MV-4-11 (cell line): ENCODE results near the gene GAL.
A peak's percentile ranks its signal among the peaks of the same experiment; 100 is the strongest.

Experiments
- DNase-seq: peaks from one replicate; lab custom pipeline; 2025; lab: John Stamatoyannopoulos, UW

Gene GAL

GRCh38 chr11:68682531-68682961 is 1.8 kb upstream of the GAL start:
- DNase-seq: no peak

DNA sequence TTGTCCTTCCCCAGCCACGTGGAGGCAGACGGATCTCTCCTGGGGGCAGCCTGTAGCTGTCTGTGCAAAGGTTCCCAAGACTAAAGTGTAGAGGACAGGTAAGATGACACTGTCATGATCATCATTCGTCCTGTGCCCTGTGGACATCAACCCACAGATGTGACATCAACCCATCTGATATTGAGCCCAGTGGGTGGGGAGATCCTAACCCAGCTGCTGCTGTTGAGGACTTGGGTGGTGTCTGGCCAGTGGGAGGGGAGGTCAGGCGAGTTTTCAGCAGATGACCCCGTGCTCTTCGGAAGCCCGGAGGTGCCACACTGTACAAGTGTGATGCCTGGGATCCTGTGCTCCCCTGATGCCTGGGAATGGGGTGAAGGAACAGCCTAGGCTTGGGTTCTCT is 1.2 kb upstream of the GAL start:
- no peak for DNase-seq

GRCh38 chr11:68683536-68684384 is 584 bp upstream of the GAL start:
- DNase-seq: no peak

DNA sequence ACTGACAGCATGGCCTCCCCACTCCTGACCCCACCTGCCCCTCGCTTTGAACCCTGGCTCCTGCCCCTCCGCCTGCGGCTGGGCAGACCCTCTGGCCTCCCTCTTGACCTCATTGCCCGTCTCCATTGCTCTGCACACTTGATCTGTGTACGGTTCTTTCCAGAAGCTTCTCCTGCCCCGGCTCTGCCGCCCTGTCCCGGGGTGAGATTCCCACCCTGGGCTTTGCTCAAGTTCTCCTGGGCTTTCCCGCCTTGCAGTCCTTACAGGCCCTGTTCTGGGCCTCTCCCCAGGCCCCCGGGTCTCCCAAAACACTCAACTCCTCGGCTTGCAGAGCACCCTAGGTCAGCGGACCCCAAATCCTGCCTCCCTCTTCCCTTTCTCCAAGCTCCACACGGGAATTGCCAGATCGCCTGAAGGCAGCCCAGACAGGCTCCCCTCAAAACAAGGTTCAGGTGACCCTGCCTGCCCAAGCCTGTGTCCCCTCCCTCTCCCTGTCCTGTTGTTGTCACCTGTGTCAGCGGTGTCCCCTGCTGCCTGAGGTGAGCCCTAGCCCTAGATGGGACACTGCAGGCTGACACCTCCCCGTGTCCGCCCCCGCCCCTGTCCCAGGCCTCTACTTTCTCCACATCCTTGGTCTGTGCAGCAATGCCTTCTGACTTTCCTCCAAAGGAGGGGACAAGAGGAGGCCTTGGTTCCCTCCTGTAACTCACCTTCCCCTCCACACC is 1.5 kb downstream of the GAL start:
- no peak for DNase-seq

DNA sequence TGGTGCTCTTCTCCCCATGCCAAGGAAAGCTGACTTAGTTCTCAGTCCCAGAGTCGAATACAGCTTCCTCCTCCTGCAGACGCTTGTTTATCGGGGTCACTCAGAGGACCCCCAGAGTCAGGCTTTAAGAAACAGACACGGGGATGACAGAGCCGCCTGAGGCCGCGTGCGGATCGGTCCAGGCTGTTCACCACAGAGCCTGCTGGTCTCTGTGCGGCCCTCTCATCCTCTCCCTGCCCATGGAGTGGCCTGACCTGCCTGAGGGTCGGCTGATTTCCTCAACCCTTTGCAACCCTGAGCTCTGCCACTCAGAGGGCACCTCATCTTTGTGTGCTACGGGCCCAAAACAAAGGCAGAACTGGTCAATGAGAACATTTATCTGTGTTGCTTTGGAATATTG is 2.1 kb downstream of the GAL start:
- DNase-seq: no peak

DNA sequence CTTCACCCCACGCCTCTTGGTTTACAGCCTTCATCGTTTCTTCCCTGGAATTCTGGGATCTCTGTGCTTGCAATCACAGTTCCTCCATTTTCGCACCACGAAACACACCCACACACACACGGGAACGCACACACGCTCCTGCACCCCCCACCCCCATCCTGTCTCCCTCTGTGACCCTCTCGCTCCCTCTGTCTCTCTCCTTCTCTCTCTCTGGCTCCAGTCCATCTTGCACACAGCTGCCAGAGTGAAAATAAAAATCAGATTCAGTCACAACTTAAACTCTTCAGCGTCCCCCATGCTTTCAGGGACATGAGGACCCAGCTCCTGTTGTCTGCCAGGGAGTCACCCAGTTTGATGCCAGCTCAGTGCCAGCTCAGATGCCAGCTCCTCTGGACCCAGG is 3.0 kb downstream of the GAL start:
- no peak for DNase-seq

GRCh38 chr11:68687986-68688385 is 3.6 kb downstream of the GAL start:
- no peak for DNase-seq

DNA sequence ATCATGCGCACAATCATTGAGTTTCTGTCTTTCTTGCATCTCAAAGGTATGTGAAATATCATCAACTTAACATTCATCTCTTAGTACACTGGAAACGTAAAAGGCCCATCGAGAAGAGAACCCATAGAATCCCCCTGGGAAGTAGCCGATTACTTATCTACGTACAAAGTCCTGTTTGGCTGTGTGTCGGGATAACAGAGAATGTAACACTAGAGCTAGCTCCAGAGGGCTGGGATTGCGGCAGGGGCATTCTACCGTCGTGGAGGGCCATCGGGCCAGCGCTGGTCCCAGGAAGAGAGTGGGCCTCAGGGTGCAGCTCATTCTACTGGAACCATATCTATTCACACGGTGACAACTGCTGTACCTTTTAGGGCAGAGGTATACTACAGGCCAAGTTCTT is 4.5 kb downstream of the GAL start:
- no peak for DNase-seq

DNA sequence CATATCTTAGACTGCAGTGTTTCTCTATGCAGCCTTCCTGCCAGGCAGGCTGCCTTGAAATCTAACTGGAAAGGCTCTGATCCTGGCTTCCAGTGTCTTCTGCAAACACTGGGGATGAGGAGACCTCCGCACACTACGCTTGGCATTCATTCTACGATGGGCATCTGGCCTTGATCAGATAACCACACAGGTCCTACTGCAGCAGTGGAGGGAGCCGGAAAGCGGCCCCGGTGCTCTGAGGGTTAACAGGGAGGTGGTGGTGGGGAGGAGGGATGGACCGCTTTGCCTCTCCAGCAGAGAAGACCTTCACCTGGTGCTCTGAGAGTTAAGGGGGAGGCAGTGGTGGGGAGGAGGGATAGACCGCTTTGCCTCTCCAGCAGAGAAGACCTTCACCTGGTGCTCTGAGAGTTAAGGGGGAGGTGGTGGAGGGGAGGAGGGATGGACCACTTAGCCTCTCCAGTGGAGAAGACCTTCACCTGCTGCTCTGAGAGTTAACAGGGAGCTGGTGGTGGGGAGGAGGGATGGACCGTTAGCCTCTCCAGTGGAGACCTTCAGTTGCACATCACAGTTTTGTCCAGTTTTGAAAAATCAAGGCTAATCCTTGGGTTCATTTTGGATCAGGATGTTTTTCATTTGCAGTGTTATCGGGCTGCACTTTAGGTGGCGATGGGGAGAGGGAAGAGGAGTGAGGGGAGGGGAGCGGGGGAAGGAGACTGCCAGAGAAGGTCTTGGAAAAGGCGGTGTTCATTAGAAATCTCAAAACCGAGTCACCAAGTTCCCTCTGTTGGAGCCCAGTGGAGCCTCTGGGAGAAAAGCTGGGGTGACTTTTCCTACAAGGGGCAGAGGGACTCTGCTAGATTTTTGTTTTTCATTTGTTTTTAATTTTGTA is 5.6 kb downstream of the GAL start:
- no peak for DNase-seq

DNA sequence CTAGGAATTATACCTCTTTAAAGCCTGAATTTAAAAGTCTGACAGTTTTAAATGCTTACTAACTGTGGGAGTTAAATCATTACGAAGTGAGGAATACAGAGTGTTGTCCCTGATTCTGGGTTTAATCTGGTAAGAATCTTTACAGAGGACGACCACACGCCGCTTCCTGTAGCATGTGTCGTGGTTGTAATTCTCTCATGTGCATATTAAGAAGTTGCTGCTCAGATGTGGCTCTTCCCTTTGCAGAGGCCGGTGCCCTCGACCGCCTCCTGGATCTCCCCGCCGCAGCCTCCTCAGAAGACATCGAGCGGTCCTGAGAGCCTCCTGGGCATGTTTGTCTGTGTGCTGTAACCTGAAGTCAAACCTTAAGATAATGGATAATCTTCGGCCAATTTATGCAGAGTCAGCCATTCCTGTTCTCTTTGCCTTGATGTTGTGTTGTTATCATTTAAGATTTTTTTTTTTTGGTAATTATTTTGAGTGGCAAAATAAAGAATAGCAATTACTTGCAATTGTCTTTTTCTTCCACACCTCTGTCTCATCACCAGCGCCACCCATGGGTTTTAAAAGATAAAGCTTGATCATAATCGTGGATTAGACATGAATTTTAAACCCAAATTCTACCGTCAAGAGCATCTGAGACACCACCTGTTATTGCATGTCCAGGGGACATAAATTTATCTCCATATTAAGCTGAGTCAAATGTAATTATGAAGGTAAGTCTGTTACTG is 6.5 kb downstream of the GAL start:
- no peak for DNase-seq

GRCh38 chr11:68691402-68691784 is 7.0 kb downstream of the GAL start:
- DNase-seq: no peak

DNA sequence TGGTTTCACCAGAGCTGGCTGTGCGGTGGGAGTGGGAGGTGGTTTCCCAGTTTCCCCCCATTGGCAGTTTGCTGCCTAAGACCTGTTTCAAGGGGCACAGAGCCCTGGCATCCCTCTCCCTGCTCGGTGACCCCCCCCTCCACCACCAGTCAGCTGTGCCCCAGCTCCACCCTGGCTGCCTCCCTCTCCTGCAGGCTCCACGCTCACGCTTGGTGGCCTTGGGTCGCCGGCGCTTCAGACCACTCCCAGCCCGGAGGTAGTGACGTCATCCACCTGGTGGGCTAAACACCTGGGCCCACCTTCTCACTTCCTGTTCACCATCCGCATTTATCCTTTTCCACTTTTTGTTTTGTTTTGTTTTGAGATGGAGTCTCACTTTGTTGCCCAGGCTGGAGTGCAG is 7.8 kb downstream of the GAL start:
- DNase-seq: no peak

DNA sequence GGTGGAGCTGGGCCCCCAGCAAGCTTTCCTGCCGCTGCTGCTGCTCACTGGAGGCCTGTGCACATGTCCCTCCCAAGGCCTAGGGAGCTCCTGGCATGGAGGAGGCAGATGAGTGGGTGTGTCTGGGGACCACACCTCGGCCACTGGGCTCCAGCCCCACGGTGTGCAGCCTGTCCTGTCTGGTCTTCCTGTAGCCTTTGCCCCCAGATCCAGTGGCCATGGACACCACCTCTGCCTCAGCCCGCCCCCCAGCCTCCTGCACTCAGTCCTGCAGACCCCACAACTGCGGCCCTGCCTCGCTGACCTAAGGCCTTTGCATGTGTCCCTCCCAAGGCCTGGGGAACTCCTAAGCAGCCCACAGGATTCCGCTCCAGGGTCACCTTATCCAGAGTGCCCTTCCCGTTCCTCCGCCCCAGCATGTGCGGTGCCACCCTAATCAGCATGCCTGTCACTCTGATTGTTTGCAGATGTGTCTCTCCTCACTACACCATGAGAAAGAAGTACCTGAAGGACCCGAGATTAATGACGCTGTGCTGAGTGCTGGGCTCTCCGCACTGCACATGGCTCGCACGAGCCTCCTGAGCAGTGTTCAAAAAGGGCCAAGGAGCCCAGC is 8.6 kb downstream of the GAL start:
- no peak for DNase-seq

DNA sequence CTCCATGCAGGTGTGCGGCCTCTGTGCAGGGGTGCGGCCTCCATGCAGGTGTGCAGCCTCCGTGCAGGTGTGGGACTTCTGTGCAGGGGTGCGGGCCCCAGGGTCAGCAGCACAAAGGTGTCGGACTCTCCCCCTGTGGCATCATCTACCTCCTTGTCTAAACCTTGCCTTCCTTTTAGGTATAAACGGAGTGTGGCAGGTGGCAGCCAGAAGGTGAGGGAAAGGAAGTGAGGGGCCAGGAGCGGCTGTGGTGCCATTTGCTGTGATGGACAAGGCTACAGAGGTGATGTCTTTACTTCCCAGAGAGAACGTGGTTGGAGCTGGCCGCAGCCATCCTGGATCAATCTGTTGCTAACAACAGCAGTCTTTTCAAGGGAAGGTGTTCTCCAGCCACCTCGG is 9.1 kb downstream of the GAL start:
- DNase-seq: no peak

DNA sequence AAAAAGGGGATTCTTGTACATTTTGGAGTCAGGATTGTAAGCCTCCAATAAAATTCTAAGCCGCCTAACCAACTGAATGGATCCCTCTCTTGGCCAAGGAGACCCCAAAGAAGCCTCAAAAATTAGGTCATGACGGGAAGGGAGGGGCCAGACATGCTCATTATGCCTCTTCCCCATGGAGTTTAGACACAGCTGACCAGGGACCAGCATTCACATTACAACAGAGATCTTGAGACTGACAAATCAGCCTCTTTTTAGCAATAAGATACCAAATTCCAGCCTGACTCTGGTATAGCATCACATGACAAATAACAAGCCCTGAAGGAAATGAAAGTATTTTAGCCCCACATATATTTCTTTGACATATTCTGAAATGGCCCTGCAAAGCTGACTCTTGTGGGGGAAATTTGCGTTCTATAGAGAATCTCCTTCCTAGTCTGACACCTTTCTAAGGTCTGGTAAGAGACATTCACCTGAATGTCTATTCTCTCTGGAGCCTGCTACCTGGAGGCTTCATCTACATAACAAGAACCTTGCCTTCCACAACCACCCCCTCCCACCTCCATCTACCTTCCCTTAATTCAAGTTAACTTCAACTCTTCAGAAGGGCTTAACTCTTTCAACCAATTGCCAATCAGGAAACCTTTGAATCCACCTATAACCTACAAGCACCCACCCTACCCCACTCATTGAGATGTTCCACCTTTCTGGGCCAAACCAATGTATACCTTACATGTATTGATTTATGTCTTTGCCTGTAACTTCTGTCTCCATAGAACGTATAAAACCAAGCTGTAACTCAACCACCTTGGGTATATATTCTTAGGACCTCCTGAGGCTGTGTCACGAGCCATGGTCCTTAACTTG is 10.3 kb downstream of the GAL start:
- DNase-seq: peak; percentile 16

DNA sequence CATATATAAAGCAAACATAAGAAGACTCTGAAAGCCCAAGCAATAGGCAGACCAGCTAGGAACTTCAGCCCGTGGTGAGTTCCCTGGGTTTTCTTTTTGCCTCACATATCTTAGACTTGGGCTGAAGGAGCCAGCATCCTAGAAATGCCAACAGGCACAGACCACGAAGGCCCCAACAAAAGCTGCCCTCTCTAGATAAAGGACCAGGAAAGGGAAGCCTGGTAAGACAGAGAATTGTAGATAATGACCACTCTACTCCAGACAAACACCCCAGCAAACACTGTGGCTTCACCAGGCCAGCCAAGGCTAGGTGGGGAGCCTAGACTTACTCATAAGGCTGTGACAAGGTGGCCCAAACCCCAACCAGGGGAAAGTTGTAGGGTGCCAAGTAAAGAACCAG is 11.2 kb downstream of the GAL start:
- DNase-seq: no peak

GRCh38 chr11:68698993-68699392 is 14.6 kb downstream of the GAL start:
- no peak for DNase-seq

- DNase-seq: no peak
Measured at GRCh38 chr11:68704887-68705286, 20.5 kb downstream of the GAL start.

DNA sequence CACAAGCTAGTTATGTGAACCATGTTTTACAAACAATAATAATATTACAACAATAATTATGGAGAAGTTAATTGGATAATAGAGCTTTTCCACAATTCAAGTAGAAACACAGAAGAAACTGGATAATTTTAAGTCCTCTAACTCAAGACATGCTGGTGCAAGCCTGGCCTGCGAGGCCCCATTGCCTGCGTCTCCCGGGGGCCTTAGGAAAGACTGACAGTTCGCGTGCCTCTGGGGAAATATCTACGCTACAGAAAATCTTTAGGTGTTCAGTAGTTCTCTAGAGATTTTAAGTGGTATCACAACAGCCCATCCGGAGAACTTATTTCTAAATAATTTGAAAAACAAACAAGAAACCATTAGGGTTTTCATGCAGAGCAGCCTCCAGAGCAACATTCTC is 23.2 kb downstream of the GAL start:
- no peak for DNase-seq

DNA sequence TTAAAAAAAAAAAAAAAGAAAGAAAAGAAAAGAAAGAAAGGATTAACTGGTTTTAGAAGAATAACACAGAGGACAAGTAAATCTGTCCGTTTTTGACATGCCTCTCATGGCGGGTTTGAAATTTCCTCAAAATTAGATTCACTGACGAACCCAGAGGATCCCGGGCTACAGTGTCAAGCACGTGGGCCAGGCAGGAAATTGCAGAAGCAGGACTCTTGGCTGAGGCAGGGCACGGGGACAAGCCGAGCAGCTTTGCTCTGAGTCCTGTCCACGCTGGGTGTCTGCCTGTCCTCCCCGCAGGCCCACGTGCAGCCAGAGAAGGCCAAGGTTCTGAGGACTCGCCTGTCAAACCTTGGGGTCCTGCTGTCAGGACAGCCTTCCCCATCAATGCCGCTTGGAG is 24.7 kb downstream of the GAL start:
- peak; percentile 6 for DNase-seq
